NCI-H1417 treated with DMSO at 0.1 percent for 48 hours (cell line): ENCODE measurements around the gene WWC2.

ENCODE experiments used
- DNase-seq: peaks from one replicate; lab custom pipeline; 2025; lab: John Stamatoyannopoulos, UW

Gene WWC2

DNA sequence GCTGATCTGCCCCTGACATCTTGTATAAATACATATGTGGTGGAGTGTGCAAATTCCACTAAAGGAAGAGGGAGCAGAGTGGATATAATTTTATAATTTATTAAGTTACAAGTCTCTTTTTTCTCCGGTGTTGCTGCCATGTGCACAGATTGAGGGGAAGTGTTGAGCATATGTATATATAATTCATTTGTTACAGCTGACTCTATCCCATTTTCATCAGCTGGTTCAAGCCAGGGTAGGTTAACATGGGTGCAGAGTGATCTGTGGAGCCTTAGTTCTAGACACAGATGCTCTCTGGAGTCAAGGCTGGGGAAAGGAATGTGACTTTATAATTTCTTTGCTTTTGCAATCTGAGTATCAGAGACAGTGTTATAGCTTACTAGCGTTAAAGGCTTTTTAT, 103.5 kb downstream of the WWC2 start:
- DNase-seq, result no peak

DNA sequence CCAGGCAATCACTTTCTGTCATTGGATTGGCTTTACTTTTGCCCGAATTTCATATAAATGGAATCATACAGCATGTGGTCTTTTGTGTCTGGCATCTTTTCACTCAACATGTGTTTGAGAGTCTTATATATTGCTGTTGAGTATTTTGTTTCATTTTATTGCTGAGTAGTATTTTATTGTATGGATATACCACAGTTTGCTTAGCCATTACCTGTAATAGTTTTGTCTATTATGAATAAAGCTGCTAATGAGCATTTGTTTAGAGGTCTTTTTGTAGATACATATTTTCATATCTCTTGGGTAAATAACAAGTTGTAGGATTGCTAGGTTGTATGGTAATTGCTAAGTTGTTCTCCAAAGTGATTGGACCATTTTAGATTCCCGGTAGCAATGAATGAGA, 105.7 kb downstream of the WWC2 start:
- no peak for DNase-seq

DNA sequence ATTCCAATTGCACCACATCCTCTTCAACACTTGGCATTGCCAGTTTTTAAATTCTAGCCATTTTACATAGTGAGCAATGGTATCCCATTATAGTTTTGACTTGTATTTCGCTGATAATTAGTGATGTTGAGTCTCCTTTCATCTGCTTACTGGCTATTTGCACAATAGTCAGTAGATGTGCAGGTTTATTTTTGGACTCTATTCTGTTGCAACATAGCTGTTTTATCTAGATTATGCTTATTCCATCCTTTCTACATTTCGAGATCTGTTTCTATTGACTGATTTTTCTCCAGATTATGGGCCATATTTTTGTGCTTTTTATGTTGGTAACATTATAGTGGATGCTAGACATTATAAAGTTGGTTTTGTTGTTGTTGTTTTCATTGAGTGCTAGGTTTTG, 106.1 kb downstream of the WWC2 start:
- no peak for DNase-seq

DNA sequence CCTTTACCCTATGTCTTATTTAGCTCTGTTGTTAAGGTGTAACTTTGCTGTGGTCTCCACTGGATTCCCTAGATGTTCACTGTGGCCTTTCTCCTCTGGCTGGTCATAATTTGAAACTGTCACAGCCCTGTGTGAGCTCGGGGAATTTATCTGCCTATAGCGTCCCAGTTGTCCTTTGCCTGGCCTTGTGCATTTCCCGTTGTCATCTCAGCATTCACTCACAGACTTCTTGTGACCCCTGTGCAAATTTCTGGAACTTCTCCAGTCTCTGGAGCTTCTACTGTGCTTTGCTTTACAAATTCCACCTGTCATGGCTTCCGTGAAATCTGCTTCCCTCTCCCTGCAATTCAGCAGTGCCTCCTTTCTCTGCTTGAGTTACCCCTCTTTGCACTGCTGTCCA, 106.7 kb downstream of the WWC2 start:
- DNase-seq, result no peak

DNA sequence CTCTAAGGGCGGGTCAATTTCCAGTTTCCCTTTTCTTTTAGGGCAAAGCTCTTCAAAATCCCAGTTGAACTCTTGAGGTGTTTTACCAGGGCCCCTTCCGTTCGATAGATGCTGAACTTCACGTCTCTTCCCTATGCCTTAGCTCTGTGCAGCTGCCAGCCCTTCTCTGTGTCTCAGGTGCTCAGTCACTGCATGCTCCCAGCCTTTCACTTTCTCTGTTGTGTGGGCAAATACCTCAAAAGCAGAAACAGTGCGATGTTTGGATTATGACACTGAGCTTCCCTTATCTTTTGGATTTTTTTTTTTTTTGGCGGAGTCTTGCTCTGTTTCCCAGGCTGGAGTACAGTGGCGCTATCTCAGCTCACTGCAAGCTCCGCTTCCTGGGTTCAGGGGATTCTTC, 112.5 kb downstream of the WWC2 start:
- no peak for DNase-seq

DNA sequence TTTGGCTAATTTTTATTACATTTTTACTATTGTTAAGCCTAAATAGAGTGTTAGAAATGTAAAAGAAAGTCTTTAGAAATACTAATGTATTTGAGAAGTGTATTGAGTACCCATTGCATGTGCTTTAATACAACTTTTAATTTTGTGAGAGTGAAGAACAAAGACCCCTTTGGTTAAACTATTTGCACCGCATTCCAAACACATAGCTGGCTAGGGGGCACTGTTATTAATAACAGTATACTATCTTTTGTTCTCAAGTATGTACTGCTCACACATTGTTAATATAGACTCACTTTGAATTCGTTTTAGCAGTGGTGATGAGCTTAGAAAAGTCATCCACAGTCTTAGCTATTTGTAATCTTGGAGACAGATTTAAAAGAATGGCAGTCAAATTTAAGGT, 114.9 kb downstream of the WWC2 start:
- DNase-seq, result no peak

DNA sequence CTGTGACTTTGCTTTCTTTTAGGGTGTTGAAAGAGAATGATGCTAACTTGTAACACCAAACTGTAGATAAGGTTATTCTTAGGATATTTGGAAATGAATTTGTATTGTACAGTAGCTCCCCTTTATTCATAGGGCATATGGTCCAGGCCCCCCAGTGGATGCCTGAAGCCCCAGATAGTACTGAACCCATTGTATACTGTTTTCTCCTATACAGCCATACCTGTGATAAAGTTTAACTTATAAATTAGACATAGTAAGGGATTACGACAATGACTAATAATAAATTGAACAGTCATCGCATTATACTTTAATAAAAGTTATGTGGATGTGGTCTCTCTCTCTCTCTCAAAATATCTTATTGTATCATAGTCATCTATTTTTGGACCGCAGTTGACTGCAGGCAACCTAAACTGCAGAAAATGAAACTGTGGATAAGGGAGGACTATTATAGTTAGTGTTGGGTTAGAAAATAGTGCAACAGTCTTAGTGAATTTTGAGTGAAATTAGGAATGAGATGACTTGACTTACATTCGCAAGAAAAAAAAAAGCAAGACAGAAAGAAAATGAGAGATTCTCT, 115.9 kb downstream of the WWC2 start:
- no peak for DNase-seq

DNA sequence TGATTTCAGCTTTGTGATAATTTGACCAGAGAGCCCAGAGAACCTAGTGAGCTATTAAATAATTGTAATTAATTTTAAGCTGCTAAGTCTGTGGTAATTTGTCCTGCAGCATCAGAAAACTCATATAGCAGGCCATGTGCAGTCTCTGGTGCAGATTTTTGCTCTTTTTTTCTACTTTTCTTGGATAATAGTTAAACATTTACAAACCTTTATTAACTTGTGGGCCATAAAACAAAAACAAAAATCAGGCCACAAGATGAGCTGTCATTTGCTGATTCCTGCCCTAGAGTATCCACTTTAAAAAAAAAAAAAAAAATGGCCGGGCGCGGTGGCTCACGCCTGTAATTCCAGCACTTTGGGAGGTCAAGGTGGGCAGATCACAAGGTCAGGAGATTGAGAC, 121.2 kb downstream of the WWC2 start:
- no peak for DNase-seq

DNA sequence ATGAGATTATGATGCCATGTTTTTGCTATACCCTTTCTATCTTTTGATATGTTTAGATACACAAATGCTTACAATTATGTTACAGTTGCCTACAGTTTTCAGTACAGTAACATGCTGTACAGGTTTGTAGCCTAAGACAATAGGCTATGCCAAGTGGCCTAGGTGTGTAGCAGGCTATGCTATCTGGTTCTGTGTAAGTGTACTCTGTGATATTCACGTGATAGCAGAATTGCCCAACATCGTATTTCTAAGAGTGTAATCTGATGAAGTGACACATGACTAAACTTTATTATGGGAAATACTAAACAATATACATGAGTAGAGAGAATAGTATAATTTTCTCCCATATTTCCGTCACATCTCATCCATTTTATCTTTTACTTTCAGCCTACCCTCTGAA, 124.0 kb downstream of the WWC2 start:
- no peak for DNase-seq

DNA sequence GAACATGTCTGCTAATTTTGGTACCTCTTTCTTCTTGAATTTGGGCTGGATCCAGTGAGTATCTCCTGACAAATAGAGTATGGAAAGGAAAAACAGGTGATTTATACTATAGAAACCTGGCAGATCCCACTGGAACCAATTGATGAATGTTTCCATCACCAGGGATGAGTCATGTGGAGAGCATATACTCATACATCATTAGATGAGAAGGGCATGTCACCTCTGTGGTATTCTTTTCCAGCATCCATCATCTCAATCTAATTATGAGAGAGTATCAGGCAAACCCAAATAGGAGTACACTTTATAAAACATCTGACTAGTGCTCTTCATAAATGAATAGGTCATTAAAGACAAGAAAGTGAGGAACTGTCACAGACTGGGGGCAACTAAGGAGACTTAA, 130.3 kb downstream of the WWC2 start:
- DNase-seq, result no peak

DNA sequence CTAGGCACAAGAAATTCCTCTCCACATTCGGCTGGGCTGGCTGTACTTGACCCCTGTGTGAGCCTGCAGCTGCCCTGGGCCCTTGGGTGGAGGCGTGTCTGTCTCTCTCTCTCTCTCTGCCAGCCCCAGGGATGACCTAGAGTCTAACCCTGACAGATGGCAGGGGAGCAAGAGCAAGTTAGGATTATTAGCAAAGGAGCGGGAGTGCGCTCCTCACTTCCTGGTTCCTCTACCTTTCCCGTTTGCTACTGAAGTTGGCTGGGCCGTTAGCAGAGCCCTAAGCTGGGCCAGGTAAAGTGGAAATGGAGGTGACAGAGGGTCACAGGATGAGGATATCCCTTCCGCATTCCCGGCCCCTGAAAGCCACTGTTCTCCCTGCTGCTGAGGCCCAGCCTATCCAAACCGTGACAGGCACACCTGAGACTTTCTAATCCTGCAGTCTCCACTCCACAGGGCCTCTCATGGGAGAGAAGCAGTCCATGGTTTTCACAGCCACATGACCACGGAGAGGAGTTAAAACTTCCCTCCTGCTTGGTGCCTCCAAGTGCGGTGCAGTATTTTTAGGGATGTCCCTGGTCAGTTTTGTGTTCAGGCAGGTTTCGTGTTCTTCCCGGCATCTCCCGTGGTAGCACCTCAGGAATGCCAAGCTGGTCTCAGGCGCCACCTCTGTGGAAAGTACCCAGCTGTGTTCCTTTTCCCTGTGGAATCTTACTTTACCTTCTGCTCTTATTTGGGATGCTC, 141.7 kb downstream of the WWC2 start:
- no peak for DNase-seq

DNA sequence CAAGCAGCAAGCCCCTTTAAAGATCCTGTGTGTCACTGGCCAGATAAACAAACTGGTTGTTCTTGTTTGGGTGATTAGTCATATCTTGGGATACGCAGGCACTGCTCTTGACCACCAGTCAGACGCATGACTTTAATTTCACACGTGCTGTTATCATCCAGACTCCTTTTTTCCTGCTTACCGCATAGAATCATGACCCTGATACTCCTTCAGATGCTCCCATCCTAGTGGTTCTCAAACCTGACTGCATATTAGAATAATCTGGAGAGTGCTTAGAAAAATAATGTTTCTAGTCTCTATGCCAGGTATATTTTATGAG, 142.2 kb downstream of the WWC2 start:
- no peak for DNase-seq

DNA sequence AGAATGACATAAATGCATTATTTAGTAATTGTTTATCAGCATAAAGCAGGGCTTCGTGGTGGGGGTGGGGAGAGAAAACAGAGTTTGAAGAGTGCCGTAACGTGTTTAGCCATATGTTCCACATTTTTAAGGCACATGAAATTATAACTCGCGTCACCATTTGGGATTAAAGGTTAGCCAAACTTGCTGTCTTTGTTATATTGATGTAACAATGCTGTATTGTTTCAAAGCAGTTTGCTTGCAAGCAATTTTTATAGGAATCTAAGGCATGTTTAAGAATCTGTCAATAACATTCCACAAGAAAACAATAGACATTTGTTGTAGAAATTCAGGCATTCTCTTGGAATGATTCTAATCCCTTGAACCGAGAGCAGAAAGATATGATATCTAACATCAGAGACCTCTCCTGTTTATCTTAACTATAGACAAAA, 142.7 kb downstream of the WWC2 start:
- no peak for DNase-seq

DNA sequence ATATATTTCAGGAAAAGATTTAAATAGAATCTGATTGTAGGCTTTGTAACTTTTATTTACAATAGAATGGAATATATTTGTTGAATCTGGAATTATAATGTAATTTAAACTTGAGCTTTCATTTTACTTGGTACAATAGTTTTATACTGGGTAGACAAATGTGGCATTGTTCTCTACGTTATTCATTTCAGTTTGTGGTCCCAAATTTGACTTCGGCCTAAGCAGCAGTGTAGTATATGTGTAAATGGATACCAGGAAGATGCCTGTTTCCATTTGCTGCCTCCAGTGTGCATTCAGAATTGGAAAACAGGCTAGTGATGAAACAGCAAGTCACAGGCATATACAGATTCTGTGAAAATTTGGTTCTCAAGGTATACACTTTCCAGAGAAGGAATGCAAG, 143.2 kb downstream of the WWC2 start:
- DNase-seq, result no peak

DNA sequence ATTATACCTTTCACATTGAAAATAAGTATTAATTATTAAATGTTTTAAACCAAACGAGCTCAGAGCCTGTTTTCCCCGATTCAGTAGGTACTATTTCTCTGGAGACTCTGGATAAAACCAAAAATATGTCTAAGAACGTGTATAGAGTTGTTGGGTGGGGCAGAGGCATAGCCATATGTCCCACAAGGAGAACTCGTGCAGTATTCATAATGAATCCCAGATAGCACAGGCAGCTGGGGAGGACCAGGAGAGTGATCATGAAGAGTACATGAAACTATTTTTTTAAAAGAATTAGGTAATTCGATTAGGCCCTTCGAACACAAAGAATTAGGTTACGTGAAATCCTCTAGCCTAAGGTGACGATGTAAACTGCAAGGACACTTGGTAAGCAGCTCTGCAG, 145.0 kb downstream of the WWC2 start:
- DNase-seq, result no peak

DNA sequence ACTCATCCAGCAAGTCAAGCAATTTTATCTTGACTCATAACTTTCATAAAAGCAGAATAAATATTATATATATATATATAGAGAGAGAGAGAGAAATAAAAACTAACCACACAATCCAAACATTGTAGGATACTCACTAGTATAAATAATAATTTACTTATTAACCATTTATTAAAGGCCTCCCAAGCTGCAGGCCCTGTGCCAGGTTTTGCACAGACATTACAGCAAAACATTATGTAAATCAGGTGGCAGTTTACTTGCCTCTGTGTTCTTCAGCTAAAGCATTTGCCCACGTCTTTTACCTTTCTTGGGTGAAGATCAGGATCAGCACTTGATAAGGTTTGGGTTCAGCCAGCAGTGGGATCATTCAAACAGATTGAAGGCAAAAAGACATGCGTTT, 145.4 kb downstream of the WWC2 start:
- no peak for DNase-seq

DNA sequence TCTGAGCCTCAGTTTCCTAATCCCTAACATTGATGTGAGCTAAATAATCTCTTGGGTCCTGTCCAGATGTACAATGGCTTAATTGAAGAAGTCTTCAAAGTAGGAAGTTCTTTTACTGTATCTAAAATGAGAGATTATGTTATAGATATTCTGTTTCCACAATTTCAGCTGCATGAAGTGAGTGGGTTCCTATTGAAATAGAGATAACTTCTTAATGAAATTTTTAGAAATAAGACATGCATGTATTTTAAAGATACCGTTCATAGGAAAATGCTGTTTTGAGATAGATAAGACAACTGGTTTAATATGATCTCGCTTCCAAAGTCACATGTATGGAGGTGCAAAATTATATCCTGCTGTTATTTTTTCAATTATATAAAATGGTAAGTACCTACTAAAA, 149.1 kb downstream of the WWC2 start:
- DNase-seq, result no peak

DNA sequence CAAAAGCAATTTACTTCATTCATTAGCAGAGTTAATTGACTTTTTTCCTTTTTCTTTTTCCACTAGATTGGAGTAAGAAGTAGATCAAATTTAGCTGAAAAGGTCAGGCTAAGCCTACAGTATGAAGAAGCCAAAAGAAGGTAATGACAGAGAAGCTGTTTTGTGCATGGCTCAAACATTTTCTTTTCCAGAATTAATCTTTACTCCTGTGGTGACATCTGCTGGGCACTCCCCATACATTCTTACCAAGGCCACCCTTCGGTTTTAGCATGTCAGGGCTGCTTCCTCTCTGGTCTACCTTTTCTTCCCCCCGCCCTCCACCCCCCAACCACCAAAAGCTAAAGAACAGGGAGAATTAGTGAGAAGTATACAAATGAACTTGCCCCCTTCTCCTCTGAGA, 150.8 kb downstream of the WWC2 start:
- DNase-seq, result no peak

DNA sequence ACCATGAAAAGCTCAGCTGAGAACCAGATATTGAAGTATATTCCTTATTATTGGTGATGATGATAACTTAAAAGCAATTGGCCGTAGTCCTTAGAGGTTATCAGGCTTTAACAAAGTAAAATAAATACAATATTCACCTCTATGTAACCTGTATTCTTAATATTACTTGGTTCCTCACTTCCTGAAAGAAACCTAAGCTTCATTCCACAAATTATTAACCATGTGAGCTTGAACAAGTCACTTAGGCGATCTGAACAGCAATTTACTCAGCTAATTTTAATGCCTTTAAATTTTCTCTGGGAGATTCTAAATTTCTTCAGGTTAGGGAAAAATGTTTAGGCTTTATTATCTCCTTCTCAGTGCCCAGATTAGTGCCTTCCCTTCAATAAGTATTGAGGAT, 151.8 kb downstream of the WWC2 start:
- DNase-seq, result no peak

DNA sequence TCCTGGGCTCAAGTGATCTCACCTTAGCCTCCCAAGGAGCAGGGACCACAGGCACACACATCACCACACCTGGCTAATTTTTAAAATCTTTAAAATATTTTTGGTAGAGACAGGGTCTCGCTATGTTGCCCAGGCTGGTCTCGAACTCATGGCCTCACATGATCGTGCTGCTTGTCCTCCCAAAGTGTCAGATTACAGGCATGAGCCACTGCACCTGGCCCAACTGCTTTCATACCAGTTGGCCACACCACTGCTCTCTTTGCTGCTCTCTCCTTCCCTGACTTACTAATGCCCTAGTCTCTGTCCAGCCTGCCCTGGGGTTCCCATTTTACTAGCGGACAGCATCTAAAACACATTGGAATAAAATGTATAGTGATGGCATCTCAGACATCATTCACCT, 153.9 kb downstream of the WWC2 start:
- no peak for DNase-seq

DNA sequence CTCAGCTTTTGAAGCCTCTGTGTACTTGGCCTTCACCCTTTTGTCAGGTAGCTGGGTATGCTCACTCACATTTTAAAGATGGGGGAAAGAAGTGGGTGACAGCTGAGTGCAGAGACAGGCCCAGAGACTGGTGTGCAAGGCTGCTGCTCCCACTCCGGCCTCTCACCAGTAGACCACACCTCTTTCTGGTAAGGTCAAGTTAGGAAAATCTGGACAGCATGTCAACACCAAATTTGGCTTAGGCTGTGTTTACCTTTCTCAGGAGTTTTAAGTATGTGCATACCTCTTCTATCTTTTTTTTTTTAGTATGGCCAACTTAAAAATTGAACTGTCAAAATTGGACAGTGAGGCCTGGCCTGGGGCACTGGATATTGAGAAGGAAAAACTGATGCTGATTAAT, 154.4 kb downstream of the WWC2 start:
- DNase-seq, result no peak

DNA sequence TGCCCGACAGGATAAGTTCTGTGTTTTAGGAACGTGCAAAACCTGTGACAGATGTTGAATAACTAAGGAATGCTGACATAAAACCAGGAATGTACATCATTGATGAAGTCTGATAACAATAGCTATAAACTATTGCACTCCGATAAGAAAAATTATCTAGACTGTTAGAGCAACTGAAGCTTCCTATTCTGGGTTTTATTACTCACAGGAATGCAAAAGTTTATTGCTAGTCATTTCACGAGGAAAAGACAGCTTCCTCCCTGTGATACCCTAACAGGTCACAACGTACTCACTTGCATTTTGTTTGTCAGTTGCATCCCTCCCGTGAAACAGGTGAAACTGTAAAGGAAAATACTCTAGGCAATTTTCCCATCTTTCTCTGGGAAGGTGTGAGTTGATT, 155.1 kb downstream of the WWC2 start:
- no peak for DNase-seq

DNA sequence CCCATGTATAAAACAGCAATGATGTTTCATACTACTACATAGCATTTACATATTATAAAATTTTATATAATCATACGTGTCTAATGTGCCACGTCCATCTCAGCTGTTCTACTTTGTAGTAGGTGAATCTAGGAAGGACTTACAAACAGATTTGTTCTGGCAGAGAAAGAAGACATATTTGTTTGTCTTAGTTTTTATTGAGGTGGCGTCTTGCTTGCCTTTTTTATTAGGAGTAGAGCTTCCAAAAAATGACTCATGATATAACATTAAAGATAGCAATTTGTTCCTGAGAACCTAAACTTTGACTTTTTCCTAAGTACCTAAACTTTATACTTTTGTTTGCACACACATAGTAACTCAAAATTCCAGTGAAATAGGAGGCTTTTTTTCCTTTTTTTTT, 156.4 kb downstream of the WWC2 start:
- DNase-seq, result no peak

DNA sequence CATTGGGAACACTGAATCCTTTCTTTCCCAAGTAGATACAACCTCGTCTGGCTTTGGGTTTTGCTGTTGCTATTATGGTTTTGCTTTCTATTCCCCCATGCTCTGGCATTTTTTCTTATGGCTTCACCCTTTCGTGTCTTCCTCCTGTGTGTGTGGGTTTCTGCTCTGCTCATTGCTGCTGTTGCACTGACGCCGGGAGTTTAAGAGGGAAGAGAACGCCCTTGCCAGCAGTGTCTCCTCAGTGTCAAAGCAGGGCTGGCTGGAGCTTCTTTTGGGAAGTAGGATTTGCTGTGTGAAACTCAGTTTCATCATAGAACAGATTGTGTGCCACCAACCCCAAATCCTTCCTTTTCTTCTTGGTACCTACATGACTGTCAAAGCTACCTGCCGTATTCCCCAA, 157.3 kb downstream of the WWC2 start:
- no peak for DNase-seq
